Right lobe of liver (tissue), 4 donors: Measurements from ENCODE around the gene NCOA1.

ENCODE experiments used
- CTCF ChIP-seq, 4 donors: fragments of 200-600 bp in 3 of 4; fragments of 450-650 bp in 1 of 4; IDR thresholded peaks; one replicate each; pipeline versions ENCODE4 v1.5.1 to v1.8.0; 2016 to 2022; ENCODE audit warnings: antibody characterized with exemption in 4 of 4, mild to moderate bottlenecking in 2 of 4
- POLR2A ChIP-seq: fragments of 450-650 bp; IDR thresholded peaks from one replicate; pipeline ENCODE4 v1.6.1; 2017; ENCODE audit warnings: antibody characterized with exemption, mild to moderate bottlenecking
- donor health status: DM: no; HTN: no; CAD: no.
- donor health status: DM: no; HTN: no; CAD: no.
- donor health status: DM: no; HTN: yes; CAD: no.

GRCh38 chr2:24739354-24740025 is 248.4 kb downstream of the NCOA1 start:
- no peak for TF ChIP-seq CTCF (IDR thresholded peaks at IDR 0.05)
- no peak for TF ChIP-seq POLR2A
